ENCODE measurements around the gene MED10.

The MED10 gene

DNA sequence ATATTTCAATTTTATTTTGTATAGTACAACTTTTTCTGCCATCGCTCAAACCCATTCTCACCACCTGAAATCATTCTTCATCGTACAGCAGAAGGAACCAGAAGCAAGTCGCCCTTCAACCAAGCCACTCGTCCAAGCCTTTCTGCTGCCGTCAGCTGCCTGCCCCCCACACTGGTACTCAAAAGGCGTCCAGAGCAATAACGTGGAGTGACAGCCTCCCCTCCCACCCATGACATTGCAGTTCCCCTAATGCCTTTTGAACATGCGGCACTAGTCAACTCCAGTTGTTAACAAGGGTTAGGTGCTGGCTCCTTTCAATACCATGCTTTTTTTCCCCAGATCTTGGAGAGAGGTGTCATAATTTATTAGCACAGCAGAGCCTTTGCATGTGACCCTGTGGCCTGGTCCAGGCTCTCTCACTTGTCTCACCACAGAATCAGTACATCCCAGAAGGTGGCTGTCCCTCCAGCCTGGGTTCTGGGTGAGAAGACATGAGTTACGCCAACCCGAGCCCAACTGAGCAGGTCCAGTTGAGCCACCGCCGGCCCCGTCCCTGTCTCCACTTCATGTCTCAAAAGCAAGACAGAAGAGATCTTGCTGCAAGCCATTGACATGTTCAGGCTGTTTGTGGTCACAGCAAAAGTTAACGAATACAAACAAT, 20.4 kb upstream of the MED10 start:
- DNase-seq (ENCODE audit: low read depth): no peak

- DNase-seq (ENCODE audit: low read depth): no peak
Observed at GRCh38 chr5:6397536-6398269, 19.4 kb upstream of the MED10 start.

DNA sequence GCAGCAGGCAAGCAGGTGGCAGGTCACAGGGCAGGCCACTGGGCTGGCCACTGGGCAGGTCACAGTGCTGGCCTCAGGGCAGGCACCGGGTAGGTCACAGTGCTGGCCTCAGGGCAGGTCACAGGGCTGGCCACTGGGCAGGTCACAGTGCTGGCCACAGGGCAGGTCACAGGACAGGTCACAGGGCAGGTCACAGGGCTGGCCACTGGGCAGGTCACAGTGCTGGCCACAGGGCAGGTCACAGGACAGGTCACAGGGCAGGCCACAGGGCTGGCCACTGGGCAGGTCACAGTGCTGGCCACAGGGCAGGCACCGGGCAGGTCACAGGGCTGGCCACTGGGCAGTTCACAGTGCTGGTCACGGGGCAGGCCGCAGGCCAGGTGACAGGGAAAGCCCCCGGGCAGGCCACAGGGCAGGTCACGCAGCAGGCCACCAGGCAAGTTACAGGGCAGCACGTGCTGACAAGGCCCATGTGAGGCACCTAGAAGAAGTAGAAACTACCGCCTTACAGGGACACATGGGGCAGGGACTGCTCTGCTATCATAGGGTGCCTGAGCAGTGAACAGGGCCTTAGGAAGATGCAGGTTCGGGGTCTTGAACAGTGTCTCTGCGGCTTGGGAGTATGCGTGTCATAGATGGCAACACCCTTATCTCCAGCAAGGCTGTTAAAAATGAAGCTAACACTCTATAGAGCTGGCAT, 18.6 kb upstream of the MED10 start:
- no peak for DNase-seq (ENCODE audit: low read depth)

DNA sequence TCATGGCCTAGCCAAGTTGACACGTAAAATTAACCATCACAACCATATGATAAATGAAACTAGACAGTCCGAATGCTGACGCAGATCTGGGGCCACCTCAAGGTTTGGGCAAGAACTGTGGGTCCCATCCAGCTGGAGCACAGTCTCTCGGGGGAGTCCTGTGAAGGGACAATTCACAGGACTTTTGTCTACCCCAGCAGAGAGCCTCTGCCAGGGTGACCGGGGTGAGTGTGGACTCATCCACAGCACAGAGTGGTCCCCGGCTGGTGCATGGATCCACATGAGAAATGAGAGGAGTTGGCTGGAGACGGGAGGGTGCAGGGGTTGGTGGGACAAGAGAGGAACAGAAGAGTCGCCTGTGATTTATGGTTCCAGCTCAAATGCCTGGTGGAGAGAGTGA, 17.7 kb upstream of the MED10 start:
- DNase-seq (ENCODE audit: low read depth): no peak

GRCh38 chr5:6395621-6396020, 17.3 kb upstream of the MED10 start:
- no peak for DNase-seq (ENCODE audit: low read depth)

DNA sequence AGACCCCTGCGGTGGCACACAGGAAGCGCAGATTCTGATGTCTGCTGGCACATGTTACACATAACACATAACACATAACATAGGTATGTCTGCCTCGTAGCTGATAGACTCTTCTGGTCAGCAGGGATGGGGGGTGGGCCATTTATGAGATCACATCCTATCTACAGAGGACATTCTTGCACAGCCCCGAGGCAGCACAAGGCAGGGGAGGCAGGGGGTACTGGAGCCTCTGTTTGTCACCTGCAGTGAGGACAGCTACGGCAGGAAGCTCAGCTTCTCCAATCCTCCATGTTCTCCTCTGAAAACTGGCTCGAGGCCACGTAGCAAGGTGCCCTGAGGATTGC, 16.7 kb upstream of the MED10 start:
- no peak for DNase-seq (ENCODE audit: low read depth)

DNA sequence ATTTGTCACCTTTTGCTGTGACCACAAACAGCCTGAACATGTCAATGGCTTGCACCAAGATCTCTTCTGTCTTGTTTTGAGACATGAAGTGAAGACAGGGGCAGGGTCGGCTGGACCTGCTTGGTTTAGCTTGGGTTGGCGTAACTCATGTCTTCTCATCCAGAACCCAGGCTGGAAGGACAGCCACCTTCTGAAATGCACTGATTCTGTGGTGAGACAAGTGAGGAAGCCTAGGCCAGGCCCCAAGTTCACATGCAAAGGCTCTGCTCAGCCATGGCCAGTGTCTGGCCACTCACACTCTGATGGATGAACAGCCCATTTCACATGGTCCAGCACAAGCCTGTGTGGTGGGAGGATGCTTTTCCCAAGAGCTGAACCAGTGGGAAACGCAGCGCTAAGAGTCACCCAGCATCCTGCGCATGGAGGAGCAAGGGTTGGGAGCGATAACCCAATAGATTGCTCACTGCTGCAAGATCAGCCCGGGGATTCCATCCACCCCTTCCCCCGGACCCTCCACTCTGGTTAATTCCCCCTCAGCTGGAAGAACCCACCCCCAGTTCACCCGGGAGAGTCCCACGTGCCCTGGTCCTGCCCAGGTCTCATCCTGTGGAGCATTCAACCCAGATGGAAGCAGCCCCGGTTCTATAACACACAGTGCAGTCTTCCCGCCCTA, 16.2 kb upstream of the MED10 start:
- DNase-seq (ENCODE audit: low read depth): no peak

DNA sequence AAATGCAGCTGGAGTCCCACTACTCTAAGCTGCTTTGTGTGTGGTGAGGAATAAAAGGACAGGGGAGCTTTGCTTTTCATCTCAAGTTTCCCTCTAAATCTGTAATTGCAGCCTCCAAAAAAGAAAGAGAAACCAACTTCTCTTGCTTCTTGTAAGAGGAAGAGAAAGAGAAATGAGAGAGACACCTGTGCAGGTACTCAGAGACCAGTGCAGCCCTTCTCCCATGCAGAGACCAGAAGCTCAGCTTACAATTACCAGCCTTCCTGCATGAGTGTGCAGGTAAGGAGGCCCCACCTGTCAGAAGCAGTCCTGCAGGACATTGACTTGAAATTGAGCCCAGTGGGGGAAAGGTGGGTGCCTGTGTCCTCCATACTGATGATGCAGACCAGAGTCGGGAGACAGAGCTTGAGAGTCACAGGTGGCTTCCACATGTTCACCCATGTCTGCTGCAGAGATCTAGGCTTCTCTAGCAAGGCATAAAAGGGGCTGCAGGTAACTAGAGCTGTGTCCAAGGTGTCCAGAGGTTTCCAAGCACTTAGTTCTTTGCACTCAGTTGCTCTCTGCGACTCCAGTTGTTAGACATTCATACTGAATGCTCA, 15.3 kb upstream of the MED10 start:
- DNase-seq (ENCODE audit: low read depth): no peak

GRCh38 chr5:6392561-6392960, 14.2 kb upstream of the MED10 start:
- DNase-seq (ENCODE audit: low read depth): no peak

- no peak for DNase-seq (ENCODE audit: low read depth)
Observed at GRCh38 chr5:6391151-6391550, 12.8 kb upstream of the MED10 start.

GRCh38 chr5:6389946-6390530, 11.7 kb upstream of the MED10 start:
- DNase-seq (ENCODE audit: low read depth): no peak

DNA sequence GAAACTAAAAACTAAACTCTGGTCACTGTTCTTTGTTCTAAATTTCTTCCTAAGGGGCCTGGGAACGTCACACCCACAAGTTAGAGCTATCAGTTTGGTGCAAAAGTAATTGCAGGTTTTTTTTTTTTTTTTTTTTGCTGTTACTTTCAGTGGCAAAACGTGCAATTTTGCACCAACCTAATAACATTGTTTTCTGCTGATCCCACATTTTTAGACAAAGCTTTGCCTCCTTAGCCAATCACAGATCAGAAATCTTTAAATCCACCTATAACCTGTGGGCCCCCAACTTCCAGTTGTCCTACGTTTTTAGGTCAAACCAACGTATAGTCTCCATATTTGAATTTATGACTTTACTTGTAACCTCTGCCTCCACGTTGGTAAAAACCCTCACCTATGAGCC, 11.1 kb upstream of the MED10 start:
- no peak for DNase-seq (ENCODE audit: low read depth)

- DNase-seq (ENCODE audit: low read depth): no peak
Observed at GRCh38 chr5:6387970-6388369, 9.6 kb upstream of the MED10 start.

- DNase-seq (ENCODE audit: low read depth): no peak
Observed at GRCh38 chr5:6386271-6386670, 7.9 kb upstream of the MED10 start.

DNA sequence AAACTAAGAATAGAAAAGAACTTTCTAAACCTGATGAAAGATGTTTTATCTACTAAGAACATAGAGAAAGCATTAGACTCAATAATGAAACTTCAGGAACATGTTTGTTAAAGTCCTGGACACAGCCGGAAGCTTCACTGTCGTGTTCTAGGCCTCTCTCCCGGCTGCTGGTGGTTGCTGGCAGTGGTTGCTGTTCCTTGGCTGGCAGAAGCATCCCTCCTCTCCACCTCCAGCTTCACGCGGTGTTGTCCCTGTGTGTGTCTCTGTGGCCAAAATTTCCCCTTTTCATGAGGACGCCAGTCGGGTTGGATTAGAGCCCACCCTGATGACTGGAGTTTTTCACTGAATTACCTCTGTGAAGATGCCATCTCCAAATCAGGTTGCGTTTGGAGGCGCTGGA, 6.5 kb upstream of the MED10 start:
- no peak for DNase-seq (ENCODE audit: low read depth)

GRCh38 chr5:6383376-6383775, 5.0 kb upstream of the MED10 start:
- no peak for DNase-seq (ENCODE audit: low read depth)

DNA sequence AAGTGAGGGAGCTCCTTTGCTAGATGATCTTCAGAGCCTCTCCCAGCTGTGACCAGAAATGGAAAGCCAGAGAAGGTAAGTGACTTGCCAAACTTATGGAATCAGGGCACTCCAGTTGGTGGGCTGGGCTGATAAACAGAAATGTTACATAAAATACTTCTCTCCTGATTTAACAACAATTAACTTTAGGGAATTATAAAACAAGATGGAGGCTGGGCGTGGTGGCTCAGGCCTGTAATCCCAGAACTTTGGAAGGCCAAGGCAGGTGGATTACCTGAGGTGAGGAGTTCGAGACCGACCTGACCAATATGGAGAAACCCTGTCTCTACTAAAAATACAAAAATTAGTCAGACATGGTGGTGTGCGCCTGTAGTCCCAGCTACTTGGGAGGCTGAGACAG, 899 bp upstream of the MED10 start:
- no peak for DNase-seq (ENCODE audit: low read depth)

GRCh38 chr5:6378766-6379103, 388 bp upstream of the MED10 start:
- no peak for DNase-seq (ENCODE audit: low read depth)

- no peak for DNase-seq (ENCODE audit: low read depth)
Observed at GRCh38 chr5:6377582-6377904, 804 bp downstream of the MED10 start.

- peak; percentile 6 for DNase-seq (ENCODE audit: low read depth)
Observed at GRCh38 chr5:6376974-6377520, 1.3 kb downstream of the MED10 start.

GRCh38 chr5:6373081-6373846, 5.1 kb downstream of the MED10 start:
- no peak for DNase-seq (ENCODE audit: low read depth)

Data from ELR (cell line).